PC-9 (cell line): ENCODE measurements around the gene MTFMT. TPM values are rescaled to one million over a fixed set of nuclear protein-coding genes. Genes with fewer than 3 reads are reported as not detected.
A peak's percentile ranks its signal among the peaks of the same experiment; 100 is the strongest.

Source experiments
- BruUV-seq: library from RNA; stranded (reverse); fragments of 400-500 nt; replicated peaks from 2 replicates; lab custom pipeline; 2021; lab: Mats Ljungman, UMichigan
- CTCF ChIA-PET: fragments of 300-600 bp; sonication (Branson Sonifier 250); formaldehyde crosslinking; loops from one replicate; lab custom pipeline; 2022; ENCODE audit warnings: antibody characterized with exemption; lab: Charles Lee
- POLR2A ChIA-PET: fragments of 300-600 bp; sonication (Branson Sonifier 250); formaldehyde crosslinking; loops from one replicate; lab custom pipeline; 2022; ENCODE audit warnings: antibody characterized with exemption; ENCODE audit not compliant: unreplicated experiment; lab: Charles Lee
- DNase-seq, 2 experiments: peaks; one replicate each; pipeline versions ENCODE4 v3.0.0 to v3.0.0-alpha.2; 2015 to 2022; ENCODE audit warnings: mixed read lengths in 1 of 2
- H2AFZ ChIP-seq: fragments of 200-600 bp; sonication (generic); 2 replicates; pipeline ENCODE4 v1.8.1; 2017; ENCODE audit warnings: antibody characterized with exemption
- H3F3A ChIP-seq: fragments of 200-600 bp; sonication (generic); 2 replicates; pipeline ENCODE4 v1.8.1; 2017; ENCODE audit warnings: antibody characterized with exemption, mild to moderate bottlenecking, low read depth; ENCODE audit not compliant: insufficient read depth
- H3K27ac ChIP-seq: fragments of 200-600 bp; sonication (generic); 2 replicates; pipeline ENCODE4 v1.6.1; 2016; ENCODE audit warnings: mixed run types
- H3K27me3 ChIP-seq: fragments of 200-600 bp; sonication (generic); 2 replicates; pipeline ENCODE4 v1.6.1; 2016; ENCODE audit warnings: low read depth, mixed run types; ENCODE audit not compliant: insufficient read depth
- H3K36me3 ChIP-seq: fragments of 200-600 bp; sonication (generic); 2 replicates; pipeline ENCODE4 v1.6.1; 2016; ENCODE audit warnings: low read depth, mixed run types
- H3K4me1 ChIP-seq: fragments of 200-600 bp; sonication (generic); replicated peaks from 2 replicates; pipeline ENCODE4 v1.6.1; 2016; ENCODE audit warnings: mixed run types; ENCODE audit not compliant: insufficient read depth
- H3K4me2 ChIP-seq: fragments of 200-600 bp; sonication (generic); 2 replicates; pipeline ENCODE4 v1.6.1; 2017; ENCODE audit warnings: mixed run types
- H3K4me3 ChIP-seq: fragments of 200-600 bp; sonication (generic); 2 replicates; pipeline ENCODE4 v1.6.1; 2016; ENCODE audit warnings: mixed run types
- H3K79me2 ChIP-seq: fragments of 200-600 bp; sonication (generic); 2 replicates; pipeline ENCODE4 v1.6.1; 2017; ENCODE audit warnings: low read depth, mixed run types
- H3K9me2 ChIP-seq: fragments of 200-600 bp; sonication (generic); 2 replicates; pipeline ENCODE4 v1.8.1; 2017; ENCODE audit warnings: mild to moderate bottlenecking; ENCODE audit not compliant: insufficient read depth
- H3K9me3 ChIP-seq: fragments of 200-600 bp; sonication (generic); 2 replicates; pipeline ENCODE4 v1.8.1; 2016; ENCODE audit warnings: low read depth; ENCODE audit not compliant: insufficient read depth
- H4K20me1 ChIP-seq: fragments of 200-600 bp; sonication (generic); 2 replicates; pipeline ENCODE4 v1.8.1; 2017; ENCODE audit not compliant: insufficient read depth
- CTCF ChIP-seq: fragments of 200-600 bp; sonication (generic); conservative IDR thresholded peaks from 2 replicates; pipeline ENCODE4 v1.6.1; 2017; ENCODE audit warnings: mixed run types, antibody characterized with exemption, mild to moderate bottlenecking, moderate library complexity
- EZH2 ChIP-seq: fragments of 200-600 bp; sonication (generic); IDR thresholded peaks from 2 replicates; pipeline ENCODE4 v1.8.0; 2017; ENCODE audit warnings: antibody characterized with exemption, low read depth
- intact Hi-C: fragments of 100-400 bp; cut with micrococcal nuclease; formaldehyde crosslinking; loops from one replicate; pipeline ENCODE4 v1.10.0; 2022; ENCODE audit not compliant: unreplicated experiment
- total RNA-seq: library from RNA; stranded (reverse); gene quantifications from 2 replicates; pipeline ENCODE4 v1.2.3, GENCODE V29; 2021

The MTFMT gene
- total RNA-seq, 1 experiment from 2014 or later, result 16.0 TPM

GRCh38 chr15:65059931-65060596 lies 30.6 kb upstream of the MTFMT start:
- Histone ChIP-seq H3K9me2 (no peaks in the 10 kb centered on the region), H2AFZ (no peak overlapping the region), H3K27me3 (no peaks in the 10 kb centered on the region), H3K4me1 (peaks cover 30% of the 10 kb centered on the region), H3K79me2 (no peaks in the 10 kb centered on the region), H3K9me3 (no peaks in the 10 kb centered on the region; the same call in 1 of the 2 replicates), H3F3A (peaks cover 5% of the 10 kb centered on the region; the same call in 1 of the 2 replicates), H3K27ac (no peak overlapping the region), H3K36me3 (no peaks in the 10 kb centered on the region), H3K4me2 (no peak overlapping the region), H3K4me3 (no peak overlapping the region), H4K20me1 (no peaks in the 10 kb centered on the region)
- CTCF ChIA-PET, result no interaction called here
- no peak for DNase-seq
- TF ChIP-seq CTCF, result no peak
- TF ChIP-seq EZH2, result no peak
- POLR2A ChIA-PET, result interaction anchor here (0.7 kb wide), 1 partner anchor 1823 kb away, joined by 5 read pairs; no protein-coding TSS in a partner anchor
- BruUV-seq, result no TSS peak
- intact Hi-C loops, result loop anchor here (10.0 kb wide), 1 partner anchor 125 kb away; the partner anchor contains the start of gene CLPX

- Histone ChIP-seq H3K79me2 (no peaks in the 10 kb centered on the region), H3F3A (peaks cover 5% of the 10 kb centered on the region; the same call in 1 of the 2 replicates), H3K9me2 (no peaks in the 10 kb centered on the region), H3K4me2 (no peak overlapping the region), H3K4me1 (peaks cover 36% of the 10 kb centered on the region), H3K27ac (no peak overlapping the region), H3K36me3 (no peaks in the 10 kb centered on the region), H4K20me1 (no peaks in the 10 kb centered on the region), H3K4me3 (no peak overlapping the region), H3K27me3 (no peaks in the 10 kb centered on the region), H2AFZ (no peak overlapping the region), H3K9me3 (no peaks in the 10 kb centered on the region; the same call in 1 of the 2 replicates)
- intact Hi-C loops, result loop anchor here (10.0 kb wide), 1 partner anchor 125 kb away; the partner anchor contains the start of gene CLPX
- ChIA-PET POLR2A (no interaction called here), CTCF (interaction anchor here (0.5 kb wide), 1 partner anchor 1421 kb away, joined by 4 read pairs; no protein-coding TSS in a partner anchor)
- TF ChIP-seq CTCF, result no peak
- no peak for TF ChIP-seq EZH2
- no peak for DNase-seq
- no TSS peak for BruUV-seq
Observed at GRCh38 chr15:65059369-65059750, 29.9 kb upstream of the MTFMT start.

GRCh38 chr15:65058394-65059368 lies 29.2 kb upstream of the MTFMT start:
- DNase-seq, result no peak
- Histone ChIP-seq H3K9me3 (no peaks in the 10 kb centered on the region; the same call in 1 of the 2 replicates), H3K9me2 (no peaks in the 10 kb centered on the region), H3K79me2 (no peaks in the 10 kb centered on the region), H4K20me1 (no peaks in the 10 kb centered on the region), H3K36me3 (no peaks in the 10 kb centered on the region), H3K27ac (no peak overlapping the region), H2AFZ (no peak overlapping the region), H3K4me3 (no peak overlapping the region), H3F3A (peaks cover 5% of the 10 kb centered on the region; the same call in 1 of the 2 replicates), H3K4me1 (peaks cover 36% of the 10 kb centered on the region), H3K4me2 (peak overlapping the region; percentile 58; the same call in 1 of the 2 replicates), H3K27me3 (no peaks in the 10 kb centered on the region)
- CTCF ChIA-PET, result interaction anchor here (0.5 kb wide), 1 partner anchor 1422 kb away, joined by 4 read pairs; no protein-coding TSS in a partner anchor
- POLR2A ChIA-PET, result no interaction called here
- BruUV-seq, result no TSS peak
- intact Hi-C loops, result loop anchor here (10.0 kb wide), 1 partner anchor 126 kb away; the partner anchor contains the start of gene CLPX
- TF ChIP-seq CTCF (no peak), EZH2 (no peak)
